Stimulated activated CD8-positive, alpha-beta memory T cell treated with anti-CD3 and anti-CD28 coated beads, Interleukin-7, amount 100 ng/mL, for 1 hour (primary cell): Measurements from ENCODE around the gene CDH2.
"Not testable (repeated sequence)": the region's sequence is repeated elsewhere in the genome, so short reads cannot be mapped to it uniquely, and the experiment has no call there.

Experiments
- DNase-seq, 2 donors: peaks; one replicate each; pipeline ENCODE4 v3.0.0-alpha.2; 2020; ENCODE audit warnings: low read depth in 2 of 2

CDH2 gene

GRCh38 chr18:27921904-27922751 is 254.8 kb downstream of the CDH2 start:
- no peak for DNase-seq

- no peak for DNase-seq
Measured at GRCh38 chr18:27921392-27921791, 255.5 kb downstream of the CDH2 start.

DNA sequence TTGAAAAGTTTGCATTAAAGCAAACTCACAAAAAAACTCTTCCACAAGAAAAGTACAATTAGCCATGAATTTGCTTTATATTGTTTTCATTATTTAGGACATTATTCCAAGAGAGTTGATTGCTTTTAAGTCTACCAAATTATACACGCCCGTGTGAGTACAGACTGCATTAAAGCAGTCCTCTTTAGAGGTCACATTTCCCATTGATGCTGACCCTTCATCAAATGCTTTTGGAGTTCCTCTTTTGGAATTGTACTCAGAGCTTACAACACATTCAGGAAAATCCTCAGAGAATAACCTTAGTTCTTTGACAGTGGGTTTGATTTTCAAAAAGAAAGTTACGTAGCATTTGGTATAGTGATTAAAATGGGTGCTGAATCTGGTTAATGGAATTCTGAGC is 256.1 kb downstream of the CDH2 start:
- DNase-seq: no peak

DNA sequence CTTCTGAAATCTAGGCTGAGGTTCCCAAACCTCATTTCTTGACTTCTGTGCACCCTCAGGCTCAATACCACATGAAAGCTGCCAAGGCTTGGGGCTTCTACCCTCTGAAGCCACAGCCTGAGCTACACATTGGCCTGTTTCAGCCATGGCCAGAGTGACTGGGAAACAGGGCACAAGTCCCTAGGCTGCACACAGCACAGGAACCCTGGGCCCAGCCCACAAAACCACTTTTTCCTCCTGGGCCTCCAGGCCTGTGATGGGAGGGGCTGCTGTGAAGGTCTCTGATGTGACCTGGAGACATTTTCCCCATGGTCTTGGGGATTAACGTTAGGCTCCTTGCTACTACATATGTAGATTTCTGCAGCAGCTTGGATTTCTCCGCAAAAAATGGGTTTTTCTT is 270.7 kb downstream of the CDH2 start:
- not testable (repeated sequence) for DNase-seq

GRCh38 chr18:27903906-27904305 is 273.0 kb downstream of the CDH2 start:
- DNase-seq: no peak

- DNase-seq: no peak
Measured at GRCh38 chr18:27901424-27902226, 275.3 kb downstream of the CDH2 start.
